Measurements from ENCODE around the gene RNF2. TPM values are rescaled to one million over a fixed set of nuclear protein-coding genes. Genes with fewer than 3 reads are reported as not detected.

The RNF2 gene
- total RNA-seq, 1 donor from 2014 or later, result 15.7 TPM

- Histone ChIP-seq H3K27me3 (no peaks in the 10 kb centered on the region), H3K4me3 (no peak overlapping the region), H3K4me1 (no peaks in the 10 kb centered on the region), H3K36me3 (peaks cover 6 to 60% of the 10 kb centered on the region in 2 donors), H3K9me3 (no peaks in the 10 kb centered on the region), H3K27ac (no peak overlapping the region)
- TF ChIP-seq POLR2AphosphoS5 (IDR thresholded peaks at IDR 0.05; ENCODE audit: insufficient read depth in 1 of 2, low read depth in 1 of 2) (no peak), POLR2A (IDR thresholded peaks at IDR 0.05) (no peak), CTCF (IDR thresholded peaks at IDR 0.05) (no peak)
- intact Hi-C loops (cut with DNase I), result no loop called here
- DNase-seq (ENCODE audit: extremely low spot score in 2 of 2), result no peak
These were observed 98.9 kb downstream of the RNF2 start for GRCh38 chr1:185144233-185144632.

- Histone ChIP-seq H3K4me1 (peaks cover 30% of the 10 kb centered on the region), H3K27me3 (no peaks in the 10 kb centered on the region), H3K27ac (no peak overlapping the region), H3K36me3 (peaks cover 0 to 26% of the 10 kb centered on the region in 2 donors), H3K4me3 (no peak overlapping the region), H3K9me3 (no peaks in the 10 kb centered on the region)
- no peak for DNase-seq (ENCODE audit: extremely low spot score in 2 of 2)
- intact Hi-C loops (cut with DNase I), result loop anchor here (10.0 kb wide), 1 partner anchor 766 kb away; the partner anchor contains the start of gene C1orf21
- no peak for TF ChIP-seq POLR2A (IDR thresholded peaks at IDR 0.05)
- no peak for TF ChIP-seq POLR2AphosphoS5 (IDR thresholded peaks at IDR 0.05; ENCODE audit: insufficient read depth in 1 of 2, low read depth in 1 of 2)
- TF ChIP-seq CTCF (IDR thresholded peaks at IDR 0.05), result no peak
These were observed 105.9 kb downstream of the RNF2 start for GRCh38 chr1:185151215-185151614.

Small RNA genes within 50 kb of the gene (small RNA-seq; reads per million reads assigned to genes)
- gene RNA5SP72, result not detected

Other genes with a start within 250 kb of the RNF2 start
- 22.8 TPM for gene NIBAN1, start 71.0 kb upstream of the RNF2 start, total RNA-seq
- gene TRMT1L, start 111.4 kb downstream of the RNF2 start, total RNA-seq, result 23.1 TPM
- 6.9 TPM for gene SWT1, start 111.6 kb downstream of the RNF2 start, total RNA-seq